OCI-LY1 (cell line): Measurements from ENCODE around the gene MACROD1.

Experiments used
- CTCF ChIP-seq: fragments of 200-600 bp; sonication (generic), shearing (Covaris generic); IDR thresholded peaks from 2 replicates; pipeline ENCODE4 v1.5.1; 2017; ENCODE audit warnings: mild to moderate bottlenecking, antibody characterized with exemption, low read length, moderate library complexity, mixed read lengths
- EZH2 ChIP-seq: fragments of 200-600 bp; sonication (generic), shearing (Covaris generic); IDR thresholded peaks from 2 replicates; pipeline ENCODE4 v1.8.0; 2017; ENCODE audit warnings: borderline replicate concordance, mixed run types, mild to moderate bottlenecking, antibody characterized with exemption, low read length, moderate library complexity, mixed read lengths

- TF ChIP-seq CTCF (no peak), EZH2 (no peak)
Observed at GRCh38 chr11:63996512-63996911, 169.4 kb downstream of the MACROD1 start.
